HG03378 (cell line): ENCODE data around the gene MUC13.

Source experiments
- ATAC-seq: cut with Tn5 transposase; IDR thresholded peaks from one replicate; pipeline ENCODE4 v1.9.1; 2021; ENCODE audit warnings: mild to moderate bottlenecking, moderate library complexity; ENCODE audit not compliant: unreplicated experiment

The MUC13 gene

DNA sequence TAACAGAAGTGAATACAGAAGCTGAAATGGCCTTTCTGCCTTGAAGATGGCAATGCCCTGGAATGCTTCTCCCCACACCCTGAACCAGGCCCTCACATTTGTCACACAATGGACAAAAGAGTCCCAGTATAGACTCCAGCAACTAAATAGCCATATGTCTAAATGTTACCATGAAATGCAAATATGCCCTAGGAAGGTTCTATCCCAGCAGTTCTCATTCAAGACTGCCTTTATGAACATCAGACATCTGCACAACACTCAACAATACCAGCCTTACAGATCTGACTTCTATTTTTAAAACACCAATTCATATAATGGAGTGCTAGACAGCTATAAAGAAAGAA lies 55.2 kb downstream of the MUC13 start:
- ATAC-seq: no peak

DNA sequence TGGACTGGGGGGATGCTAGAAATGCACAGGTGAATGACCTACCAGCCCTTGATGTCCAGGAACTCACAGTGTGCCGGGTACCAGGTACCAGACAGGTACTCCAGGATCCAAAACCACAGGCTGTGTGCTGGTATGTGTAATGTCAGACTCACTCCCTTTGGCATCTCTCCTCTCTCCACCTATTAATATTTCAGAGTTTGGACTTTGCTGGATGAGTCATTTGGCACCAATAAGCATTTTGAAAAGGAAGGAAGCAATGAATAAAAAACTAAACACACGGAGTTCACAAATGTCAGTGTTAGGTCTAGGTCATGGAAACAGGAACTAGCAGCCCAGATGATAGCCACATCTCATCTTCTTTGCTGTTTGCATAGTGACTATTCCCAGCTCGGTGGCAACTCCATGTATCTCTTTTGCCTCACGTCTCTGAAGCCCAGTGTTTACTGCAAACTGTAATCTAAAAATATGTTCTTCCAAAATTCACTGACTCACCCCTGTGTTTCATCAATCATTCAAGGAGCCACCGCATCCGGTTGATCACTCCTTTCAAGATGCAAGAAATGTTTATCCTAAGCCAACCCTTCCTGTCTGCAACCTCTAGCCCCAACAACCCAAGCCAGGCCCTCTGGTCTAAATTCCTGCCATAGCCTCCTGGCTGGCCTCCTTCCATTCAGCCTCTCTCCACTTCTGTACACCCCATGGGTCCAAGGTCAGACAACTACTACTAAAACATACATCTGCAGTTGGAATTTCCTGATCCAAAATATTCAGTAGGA lies 55.8 kb downstream of the MUC13 start:
- ATAC-seq: no peak

DNA sequence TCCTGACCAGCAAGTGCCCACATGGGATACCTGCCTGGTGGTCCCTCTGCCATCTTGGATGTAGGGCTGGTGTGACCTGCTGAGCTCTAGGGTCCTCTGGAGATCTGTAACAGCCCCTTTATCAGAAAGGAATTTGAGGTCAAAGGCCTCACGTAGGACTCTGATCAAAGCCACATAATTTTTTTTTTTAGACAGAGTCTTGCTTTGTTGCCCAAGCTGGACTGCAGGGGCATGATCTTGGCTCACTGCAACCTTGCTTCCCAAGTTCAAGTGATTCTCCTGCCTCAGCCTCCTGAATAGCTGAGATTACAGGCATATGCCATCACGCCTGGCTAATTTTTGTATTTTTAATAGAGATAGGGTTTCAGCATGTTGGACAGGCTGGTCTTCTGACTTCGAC lies 56.9 kb downstream of the MUC13 start:
- ATAC-seq: no peak

DNA sequence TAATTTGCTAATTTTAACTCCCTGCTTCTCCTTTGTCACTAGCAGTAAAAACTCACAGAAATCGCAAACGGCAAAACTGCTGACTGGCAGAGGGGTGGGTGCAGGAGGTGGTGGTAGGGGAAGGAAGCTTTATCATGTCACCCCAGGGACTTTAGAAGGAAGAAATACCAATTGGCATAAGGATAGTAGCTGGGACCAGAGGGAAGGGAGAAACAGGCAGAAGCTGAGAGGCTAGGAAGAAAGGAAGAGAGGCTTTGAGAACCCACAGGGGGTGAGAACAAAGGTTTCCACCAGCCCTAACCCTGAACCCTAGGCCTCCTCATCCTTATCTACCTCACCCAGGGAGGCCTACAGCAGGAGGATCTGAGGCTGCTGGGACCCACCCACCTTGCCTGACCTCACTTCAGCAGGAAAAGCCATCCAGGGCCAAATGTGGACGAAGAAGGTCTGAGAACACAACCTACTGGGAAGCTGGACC lies 58.1 kb downstream of the MUC13 start:
- no peak for ATAC-seq

DNA sequence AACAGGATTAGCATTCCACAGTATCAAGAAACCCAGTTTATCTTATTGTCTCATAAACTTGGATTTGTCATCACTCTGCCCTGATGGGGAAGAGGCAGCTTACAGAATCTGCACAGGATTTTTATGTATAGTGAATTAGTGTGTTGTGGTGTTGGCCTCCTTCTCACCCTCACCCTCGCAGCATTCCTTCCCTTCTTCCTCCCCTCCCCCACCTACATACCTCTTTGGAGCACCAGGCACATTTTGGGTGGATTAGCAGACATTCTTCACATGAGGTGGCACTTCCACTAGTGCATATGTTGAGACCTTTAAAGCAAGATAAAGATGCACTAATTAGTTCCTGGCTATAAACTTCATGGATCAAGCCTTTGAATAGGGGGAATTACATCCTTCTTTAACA lies 61.3 kb downstream of the MUC13 start:
- ATAC-seq: no peak

DNA sequence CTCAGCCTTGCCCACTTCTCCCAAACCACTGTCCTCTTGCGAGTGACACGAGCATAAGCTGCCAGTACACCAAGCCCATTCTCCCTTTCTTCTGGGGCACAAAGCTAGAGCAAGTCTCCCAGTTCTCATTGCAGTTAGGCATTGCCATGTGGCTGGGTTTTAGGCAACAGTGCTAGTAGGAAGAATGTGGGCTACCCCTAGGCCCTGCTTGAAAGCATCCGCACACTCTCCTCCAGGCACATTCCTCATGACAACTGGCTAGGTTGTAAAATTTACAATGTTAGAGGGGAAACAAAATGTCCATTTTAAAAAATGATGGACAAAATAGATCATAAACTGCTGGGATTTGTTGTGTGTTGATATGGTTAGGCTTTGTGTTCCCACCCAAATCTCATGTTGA lies 67.0 kb downstream of the MUC13 start:
- no peak for ATAC-seq

DNA sequence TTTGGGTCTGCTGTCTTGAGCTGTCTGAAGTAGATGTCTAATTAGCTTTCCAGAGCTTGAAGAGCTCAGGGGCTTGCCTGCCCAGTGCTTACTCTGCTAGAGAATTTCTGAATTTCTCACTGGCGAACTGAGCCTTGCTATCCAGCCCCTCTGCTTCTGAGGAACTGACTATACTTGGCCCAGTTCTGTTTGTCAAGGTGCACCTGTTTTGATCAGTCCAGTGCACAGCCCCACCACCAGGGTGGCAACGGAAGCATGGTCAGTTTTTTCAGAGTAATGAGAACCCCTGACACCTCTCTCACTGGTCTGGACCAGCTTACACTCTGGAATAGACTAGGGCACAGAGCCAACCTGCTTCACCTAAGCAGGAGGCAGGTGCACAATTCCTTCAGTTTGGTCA lies 72.5 kb downstream of the MUC13 start:
- no peak for ATAC-seq

DNA sequence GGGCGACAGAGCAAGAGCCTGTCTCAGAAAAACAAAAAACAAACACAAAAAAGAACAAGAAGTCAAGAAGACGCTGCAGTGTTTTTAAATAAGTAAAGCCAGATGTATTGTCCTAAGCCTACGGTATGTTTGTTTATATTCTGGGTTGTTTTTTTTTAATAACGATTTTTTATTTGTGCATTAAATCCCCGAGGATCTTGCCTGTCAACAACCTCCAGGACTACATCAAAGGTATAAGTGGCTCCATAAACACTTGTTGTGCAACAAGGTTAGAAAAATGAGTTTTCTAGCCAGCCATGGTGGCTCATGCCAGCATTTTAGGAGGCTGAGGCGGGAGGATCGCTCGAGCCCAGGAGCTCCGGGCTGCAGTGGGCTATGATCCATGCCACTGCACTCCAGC lies 73.5 kb downstream of the MUC13 start:
- ATAC-seq: no peak

DNA sequence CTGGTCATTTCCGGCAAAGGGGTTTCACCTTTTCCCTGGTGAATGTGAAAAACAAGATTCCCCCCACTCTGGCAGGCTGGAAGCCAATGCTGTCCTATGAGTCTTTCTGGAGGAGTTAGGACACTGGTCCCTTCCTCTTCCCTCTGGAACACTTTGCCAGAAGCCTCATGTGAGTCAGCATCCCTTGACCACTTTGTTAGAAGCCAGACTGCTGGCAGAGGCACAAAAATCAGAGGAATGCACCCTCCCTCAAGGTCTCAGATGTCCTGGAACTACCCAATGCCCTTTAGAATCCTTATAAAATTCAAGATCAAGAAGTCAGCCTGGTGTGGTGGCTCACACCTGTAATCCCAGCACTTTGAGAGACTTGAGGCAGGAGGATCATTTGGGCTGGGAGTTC lies 74.0 kb downstream of the MUC13 start:
- no peak for ATAC-seq

DNA sequence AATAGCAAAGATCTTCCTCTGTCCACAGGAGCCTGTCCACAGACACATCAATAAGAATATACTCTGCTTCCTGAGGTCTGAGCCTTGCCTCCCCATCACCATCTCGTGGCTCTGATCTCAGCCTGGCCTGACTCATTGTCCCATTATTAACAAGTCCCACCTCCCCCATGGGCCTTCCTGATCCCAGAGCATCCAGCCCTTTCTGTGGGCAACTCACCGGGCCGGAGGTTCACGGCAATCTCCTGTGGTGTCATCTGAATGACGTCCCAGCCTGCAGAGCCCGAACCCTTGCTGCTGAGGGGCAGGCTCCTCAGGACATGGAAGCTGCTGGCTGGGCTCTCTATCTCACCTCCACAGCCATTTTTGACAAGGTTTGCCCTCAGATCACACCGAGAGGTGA lies 75.5 kb downstream of the MUC13 start:
- ATAC-seq: no peak

DNA sequence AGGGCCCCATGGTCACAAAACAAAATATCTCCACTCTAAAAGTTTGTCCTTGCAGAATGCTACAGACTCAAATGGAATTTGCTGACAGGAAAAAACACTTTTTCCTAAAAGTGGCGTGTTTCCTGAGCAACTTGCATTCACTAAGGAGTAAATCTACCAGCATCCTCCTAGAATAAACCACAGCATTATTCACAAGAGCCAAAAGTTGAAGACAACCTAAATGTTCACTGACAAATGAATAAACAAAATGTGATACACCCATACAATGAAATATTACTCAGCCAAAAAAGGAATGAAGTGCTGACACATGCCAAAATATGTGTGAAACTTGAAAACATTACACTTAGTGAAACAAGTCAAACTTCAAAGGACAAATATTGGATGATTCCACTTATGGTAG lies 76.3 kb downstream of the MUC13 start:
- no peak for ATAC-seq

DNA sequence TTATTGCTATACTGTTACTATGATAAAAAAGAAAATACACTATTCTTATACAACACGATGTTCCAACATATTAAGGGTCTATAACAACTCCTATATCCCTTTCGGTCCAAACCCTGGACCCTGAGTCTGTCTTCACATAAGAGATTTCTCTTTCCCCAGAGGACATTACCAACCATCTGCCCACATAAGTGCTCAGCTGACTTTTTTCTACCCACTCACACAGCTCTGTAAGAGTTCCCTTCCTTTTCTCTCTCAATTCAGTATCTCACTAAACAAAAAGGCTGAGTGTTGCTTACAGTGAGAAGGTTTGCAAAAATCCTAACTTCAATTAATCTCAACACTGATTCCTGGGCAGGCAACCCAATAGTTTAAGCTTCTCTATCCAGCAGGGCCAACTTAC lies 77.9 kb downstream of the MUC13 start:
- no peak for ATAC-seq
